Measurements from ENCODE around the gene ZNF680.
"Not testable (repeated sequence)": the region's sequence is repeated elsewhere in the genome, so short reads cannot be mapped to it uniquely, and the experiment has no call there.

The ZNF680 gene

DNA sequence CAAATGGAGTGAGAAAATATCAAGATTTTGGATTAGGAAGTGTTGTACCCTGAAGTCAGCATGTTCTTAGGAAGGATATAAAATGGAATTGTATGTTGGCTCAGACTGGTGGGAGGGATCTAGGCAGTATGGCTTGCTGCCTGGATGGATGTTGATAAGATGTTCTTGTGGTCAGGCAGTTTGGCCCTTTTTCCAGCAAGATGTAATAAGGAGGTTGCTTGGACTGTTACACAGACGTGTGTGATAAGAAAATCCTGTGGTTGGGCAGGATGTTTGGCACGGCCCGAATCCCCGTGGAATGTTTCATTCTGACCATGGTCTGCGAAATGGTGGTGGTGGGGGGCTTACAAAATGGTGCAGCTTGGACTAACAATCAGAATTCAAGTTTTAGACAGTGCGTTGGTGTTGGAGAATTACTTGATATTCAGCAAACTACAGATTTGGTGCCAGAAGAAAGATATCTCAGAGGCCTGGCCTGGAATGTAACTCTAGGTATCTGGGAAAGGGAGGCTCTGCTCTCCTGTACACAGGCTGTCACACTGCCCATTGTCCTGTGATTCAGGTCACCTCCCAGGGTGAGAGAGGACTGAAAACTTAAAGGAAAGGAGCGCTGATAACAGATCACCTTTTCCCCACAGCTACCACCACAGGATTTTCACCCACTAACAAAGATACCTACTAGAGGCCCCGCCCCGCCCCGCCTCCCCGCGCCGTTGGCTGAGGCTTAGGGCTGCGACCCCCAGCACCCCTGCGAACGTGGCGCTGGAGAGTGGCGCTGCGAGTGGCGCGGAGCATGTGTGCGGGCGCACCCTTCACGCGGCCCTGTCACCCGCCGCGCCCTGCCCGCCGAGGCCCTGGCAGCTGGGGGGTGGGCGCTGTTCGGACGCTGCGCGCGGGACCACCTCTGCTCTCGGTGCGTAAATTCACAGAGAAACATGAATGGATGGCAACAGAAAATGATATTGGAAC, 19.3 kb upstream of the ZNF680 start:
- Histone ChIP-seq H3K36me3 (ENCODE audit: control insufficient read depth, insufficient read depth, low read length, severe bottlenecking) (no peaks in the 10 kb centered on the region), H3K4me1 (ENCODE audit: control insufficient read depth, insufficient read depth, low read length) (no peaks in the 10 kb centered on the region), H3K9ac (ENCODE audit: low read length) (no peak overlapping the region), H3K9me3 (ENCODE audit: control insufficient read depth, low read length) (no peaks in the 10 kb centered on the region), H3K27me3 (replicated peaks; ENCODE audit: control insufficient read depth, insufficient read depth, low read length) (no peaks in the 10 kb centered on the region), H3K4me3 (ENCODE audit: low read length) (no peak overlapping the region)
- DNase-seq (ENCODE audit: low read depth), result peak; percentile 21

DNA sequence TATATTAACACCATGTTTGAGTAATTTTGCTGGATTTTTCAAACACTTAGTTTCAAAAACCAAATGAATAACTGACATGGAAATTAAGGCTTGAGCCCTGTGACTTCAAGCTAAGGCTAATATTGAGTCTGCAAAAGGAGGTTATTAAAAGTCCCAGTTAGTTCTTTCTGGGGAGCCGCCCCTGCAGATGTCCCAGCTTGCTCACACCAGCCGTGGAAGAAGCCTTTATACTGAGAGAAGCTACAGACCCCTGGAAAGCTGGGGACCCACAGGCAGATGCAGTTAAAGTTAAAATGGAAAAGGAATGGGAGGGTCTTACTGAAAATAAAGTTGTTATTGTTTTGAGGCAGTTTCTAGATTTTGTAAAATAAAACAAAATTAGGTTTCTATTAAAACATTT, 18.5 kb upstream of the ZNF680 start:
- DNase-seq (ENCODE audit: low read depth), result no peak
- Histone ChIP-seq H3K27me3 (replicated peaks; ENCODE audit: control insufficient read depth, insufficient read depth, low read length) (no peaks in the 10 kb centered on the region), H3K36me3 (ENCODE audit: control insufficient read depth, insufficient read depth, low read length, severe bottlenecking) (no peaks in the 10 kb centered on the region), H3K9me3 (ENCODE audit: control insufficient read depth, low read length) (no peaks in the 10 kb centered on the region), H3K4me1 (ENCODE audit: control insufficient read depth, insufficient read depth, low read length) (no peaks in the 10 kb centered on the region), H3K9ac (ENCODE audit: low read length) (no peak overlapping the region), H3K4me3 (ENCODE audit: low read length) (no peak overlapping the region)

DNA sequence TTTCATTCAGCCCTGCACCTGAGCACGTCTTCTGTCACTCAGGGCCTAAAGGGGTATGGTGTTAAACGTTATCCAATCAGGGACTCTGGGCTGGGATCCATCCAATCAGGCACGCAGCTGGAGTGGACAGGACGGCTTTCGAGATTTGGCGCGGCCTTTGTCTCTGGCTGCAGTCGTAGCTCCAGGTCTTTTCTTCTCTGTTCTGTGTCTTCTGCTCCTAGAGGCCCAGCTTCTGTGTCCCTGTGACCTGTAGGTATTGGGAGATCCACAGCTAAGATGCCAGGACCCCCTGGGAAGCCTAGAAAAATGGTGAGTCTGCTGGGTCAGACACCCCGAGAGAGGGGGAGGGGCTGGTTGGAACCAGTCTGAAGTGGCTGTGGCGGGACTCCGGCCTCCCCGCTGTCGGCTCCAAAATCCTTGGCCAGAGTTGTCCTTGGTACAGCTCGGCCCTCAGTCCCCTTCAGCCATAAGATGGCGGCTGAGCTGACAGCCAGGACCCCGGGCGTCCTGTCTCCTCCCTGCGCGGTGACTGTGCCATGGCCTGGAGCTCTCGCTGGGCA, 11.7 kb upstream of the ZNF680 start:
- Histone ChIP-seq H3K4me3 (ENCODE audit: low read length) (peak overlapping the region; percentile 48), H3K27me3 (replicated peaks; ENCODE audit: control insufficient read depth, insufficient read depth, low read length) (peaks cover 11% of the 10 kb centered on the region), H3K9me3 (ENCODE audit: control insufficient read depth, low read length) (no peaks in the 10 kb centered on the region), H3K9ac (ENCODE audit: low read length) (no peak overlapping the region), H3K4me1 (ENCODE audit: control insufficient read depth, insufficient read depth, low read length) (no peaks in the 10 kb centered on the region), H3K36me3 (ENCODE audit: control insufficient read depth, insufficient read depth, low read length, severe bottlenecking) (no peaks in the 10 kb centered on the region)
- peak; percentile 55 for DNase-seq (ENCODE audit: low read depth)

DNA sequence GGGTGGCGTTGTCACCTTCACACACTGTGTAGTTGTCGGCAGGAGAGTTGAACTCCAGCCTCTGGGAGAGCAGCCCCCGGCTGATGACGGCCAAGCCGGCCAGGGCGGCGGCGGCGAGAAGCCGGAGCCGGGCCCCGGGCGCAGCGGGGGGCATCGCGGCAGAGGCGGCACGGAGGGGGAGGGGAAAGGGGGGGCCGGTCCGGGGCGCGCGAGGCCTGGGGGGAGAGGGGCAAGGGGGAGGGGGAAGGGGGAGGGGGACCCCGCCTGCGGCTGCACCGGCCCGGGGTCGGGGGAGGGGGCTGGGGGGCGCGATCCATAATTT, 7.4 kb upstream of the ZNF680 start:
- H3K36me3 ChIP-seq (ENCODE audit: control insufficient read depth, insufficient read depth, low read length, severe bottlenecking); DNase-seq (ENCODE audit: low read depth); H3K9me3 ChIP-seq (ENCODE audit: control insufficient read depth, low read length); H3K9ac ChIP-seq (ENCODE audit: low read length); H3K4me1 ChIP-seq (ENCODE audit: control insufficient read depth, insufficient read depth, low read length); H3K4me3 ChIP-seq (ENCODE audit: low read length): not testable (repeated sequence)
- peaks cover 18% of the 10 kb centered on the region for H3K27me3 ChIP-seq (replicated peaks; ENCODE audit: control insufficient read depth, insufficient read depth, low read length)

DNA sequence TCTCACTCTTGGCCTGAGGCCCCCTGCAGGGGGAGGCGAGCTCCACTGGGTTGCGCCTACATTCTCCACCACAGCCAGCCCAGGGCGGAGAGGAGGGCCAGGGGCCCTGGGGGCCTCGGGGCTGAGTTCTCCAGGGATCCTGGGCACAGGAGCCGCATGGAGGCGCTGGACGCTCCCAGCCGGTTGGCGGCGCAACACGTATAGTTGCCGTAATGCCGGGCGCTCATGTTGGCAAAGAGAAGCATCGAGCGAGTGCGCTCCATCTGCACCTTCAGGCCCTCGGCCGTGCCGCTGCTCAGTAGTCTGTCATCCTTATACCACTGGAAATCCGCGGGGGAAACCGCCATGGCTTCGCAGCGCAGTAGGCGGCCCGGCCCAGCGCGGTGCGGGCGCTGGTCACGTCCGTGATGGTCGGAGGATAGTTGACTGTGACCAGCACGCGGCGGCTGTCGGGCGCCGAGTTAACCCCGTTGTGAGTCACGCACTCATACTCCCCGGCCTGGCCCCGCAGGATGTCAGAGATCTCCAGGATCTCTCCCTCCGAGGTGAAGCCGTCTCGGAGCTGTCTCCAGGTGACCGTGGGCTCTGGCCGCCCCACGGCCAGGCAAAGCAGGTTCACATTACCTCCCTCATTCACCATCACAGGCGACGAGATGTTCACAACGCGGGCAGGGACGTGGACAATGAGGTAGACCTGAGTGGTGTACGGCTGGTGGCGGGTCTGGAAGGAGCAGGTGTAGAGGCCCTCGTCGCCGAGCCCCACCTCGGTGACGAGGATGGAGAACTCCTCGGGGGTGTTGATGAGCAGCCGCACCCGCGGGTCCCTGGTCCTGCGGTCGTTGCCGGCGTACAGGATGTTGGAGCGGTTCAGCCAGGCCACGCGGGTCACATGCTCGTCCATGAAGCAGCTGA, 6.8 kb upstream of the ZNF680 start:
- not testable (repeated sequence) for H3K4me1 ChIP-seq (ENCODE audit: control insufficient read depth, insufficient read depth, low read length); H3K9me3 ChIP-seq (ENCODE audit: control insufficient read depth, low read length); H3K36me3 ChIP-seq (ENCODE audit: control insufficient read depth, insufficient read depth, low read length, severe bottlenecking); H3K9ac ChIP-seq (ENCODE audit: low read length)
- DNase-seq (ENCODE audit: low read depth), result peak; percentile 15
- Histone ChIP-seq H3K4me3 (ENCODE audit: low read length) (peak overlapping the region; percentile 59), H3K27me3 (replicated peaks; ENCODE audit: control insufficient read depth, insufficient read depth, low read length) (peaks cover 18% of the 10 kb centered on the region)

DNA sequence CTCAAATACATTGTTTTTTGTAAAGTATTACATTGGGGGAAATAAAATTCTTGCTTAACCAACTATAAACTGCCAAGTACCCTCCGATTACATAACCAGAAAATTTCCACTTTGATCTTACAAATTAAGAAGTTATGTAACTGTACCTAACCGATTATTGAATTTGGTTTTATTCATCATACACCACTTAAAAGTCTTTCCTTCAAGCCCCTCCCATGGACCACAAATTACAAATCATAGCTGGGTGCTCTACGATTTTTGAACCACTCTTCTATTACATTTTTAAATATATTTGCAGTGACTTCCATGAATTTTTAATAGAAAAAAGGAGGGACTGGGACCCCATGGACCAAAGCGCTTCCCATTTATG, 630 bp downstream of the ZNF680 start:
- Histone ChIP-seq H3K4me1 (ENCODE audit: control insufficient read depth, insufficient read depth, low read length) (peaks cover 24% of the 10 kb centered on the region), H3K4me3 (ENCODE audit: low read length) (peak overlapping the region; percentile 100), H3K9ac (ENCODE audit: low read length) (peak overlapping the region; percentile 91), H3K9me3 (ENCODE audit: control insufficient read depth, low read length) (no peaks in the 10 kb centered on the region), H3K36me3 (ENCODE audit: control insufficient read depth, insufficient read depth, low read length, severe bottlenecking) (no peaks in the 10 kb centered on the region), H3K27me3 (replicated peaks; ENCODE audit: control insufficient read depth, insufficient read depth, low read length) (no peaks in the 10 kb centered on the region)
- DNase-seq (ENCODE audit: low read depth), result no peak

DNA sequence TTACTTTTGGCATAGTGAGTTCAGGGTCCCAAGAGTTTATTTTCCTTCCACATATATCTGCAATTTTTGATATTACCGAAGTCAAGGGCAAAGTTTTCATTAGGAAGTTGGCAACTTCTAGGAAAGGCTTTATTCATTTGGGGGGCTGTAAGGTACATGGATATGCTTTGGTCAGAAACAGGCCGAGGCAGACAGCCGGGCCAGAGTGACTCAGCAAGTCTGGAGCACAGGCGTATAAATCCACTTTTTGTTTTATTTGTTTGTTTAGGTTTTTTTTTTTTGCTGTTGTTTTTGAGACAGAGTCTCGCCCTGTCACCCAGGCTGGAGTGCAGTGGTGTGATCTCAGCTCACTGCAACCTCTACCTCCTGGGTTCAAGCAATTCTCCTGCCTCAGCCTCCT, 3.7 kb downstream of the ZNF680 start:
- H3K4me1 ChIP-seq (ENCODE audit: control insufficient read depth, insufficient read depth, low read length), result peaks cover 24% of the 10 kb centered on the region
- no peaks in the 10 kb centered on the region for H3K27me3 ChIP-seq (replicated peaks; ENCODE audit: control insufficient read depth, insufficient read depth, low read length)
- peak overlapping the region; percentile 38 for H3K4me3 ChIP-seq (ENCODE audit: low read length)
- H3K36me3 ChIP-seq (ENCODE audit: control insufficient read depth, insufficient read depth, low read length, severe bottlenecking), result no peaks in the 10 kb centered on the region
- H3K9ac ChIP-seq (ENCODE audit: low read length), result peak overlapping the region; percentile 83
- no peaks in the 10 kb centered on the region for H3K9me3 ChIP-seq (ENCODE audit: control insufficient read depth, low read length)
- peak; percentile 25 for DNase-seq (ENCODE audit: low read depth)

DNA sequence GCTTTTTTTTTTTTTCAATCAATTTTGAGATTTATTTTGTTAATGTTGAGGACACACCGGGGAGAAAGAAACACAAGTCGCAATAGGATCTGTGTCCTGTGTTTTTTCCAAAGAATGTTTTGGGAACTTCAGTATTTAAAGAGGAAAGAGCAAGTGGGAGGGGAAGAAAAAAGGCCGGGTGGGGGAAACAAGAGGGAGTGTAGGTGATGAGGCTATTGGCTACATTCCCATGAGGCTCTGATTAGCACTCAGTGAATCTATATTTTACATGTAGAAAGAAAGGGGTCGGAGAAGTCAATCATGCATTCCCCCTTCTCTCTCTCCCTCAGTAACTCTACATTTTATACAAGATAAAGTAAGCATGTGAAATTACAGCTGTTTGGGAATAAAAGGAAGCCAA, 4.1 kb downstream of the ZNF680 start:
- H3K27me3 ChIP-seq (replicated peaks; ENCODE audit: control insufficient read depth, insufficient read depth, low read length), result no peaks in the 10 kb centered on the region
- peaks cover 24% of the 10 kb centered on the region for H3K4me1 ChIP-seq (ENCODE audit: control insufficient read depth, insufficient read depth, low read length)
- no peaks in the 10 kb centered on the region for H3K9me3 ChIP-seq (ENCODE audit: control insufficient read depth, low read length)
- DNase-seq (ENCODE audit: low read depth), result no peak
- H3K9ac ChIP-seq (ENCODE audit: low read length), result peak overlapping the region; percentile 83
- H3K4me3 ChIP-seq (ENCODE audit: low read length), result peak overlapping the region; percentile 38
- H3K36me3 ChIP-seq (ENCODE audit: control insufficient read depth, insufficient read depth, low read length, severe bottlenecking), result no peaks in the 10 kb centered on the region

DNA sequence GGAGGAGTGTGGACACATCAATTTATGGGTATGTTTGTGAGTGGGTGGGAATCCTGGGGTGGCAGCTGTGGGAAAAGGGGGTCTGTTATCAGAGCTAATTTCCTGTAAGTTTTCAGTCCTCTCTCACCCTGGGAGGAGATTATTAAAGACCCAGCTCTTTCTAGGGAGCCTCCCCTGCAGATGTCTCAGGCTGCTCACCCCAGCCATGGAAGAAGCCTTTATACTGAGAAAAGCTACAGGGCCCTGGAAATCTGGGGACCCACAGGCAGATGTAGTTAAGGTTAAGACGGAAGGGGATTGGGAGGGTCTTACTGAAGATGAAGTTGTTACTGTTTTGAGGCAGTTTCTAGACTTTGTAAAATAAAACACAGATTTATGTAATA, 4.6 kb downstream of the ZNF680 start:
- no peak for DNase-seq (ENCODE audit: low read depth)
- H3K9me3 ChIP-seq (ENCODE audit: control insufficient read depth, low read length), result no peaks in the 10 kb centered on the region
- H3K9ac ChIP-seq (ENCODE audit: low read length), result peak overlapping the region; percentile 83
- H3K4me1 ChIP-seq (ENCODE audit: control insufficient read depth, insufficient read depth, low read length), result peaks cover 22% of the 10 kb centered on the region
- H3K27me3 ChIP-seq (replicated peaks; ENCODE audit: control insufficient read depth, insufficient read depth, low read length), result no peaks in the 10 kb centered on the region
- H3K4me3 ChIP-seq (ENCODE audit: low read length), result peak overlapping the region; percentile 33
- H3K36me3 ChIP-seq (ENCODE audit: control insufficient read depth, insufficient read depth, low read length, severe bottlenecking), result no peaks in the 10 kb centered on the region

DNA sequence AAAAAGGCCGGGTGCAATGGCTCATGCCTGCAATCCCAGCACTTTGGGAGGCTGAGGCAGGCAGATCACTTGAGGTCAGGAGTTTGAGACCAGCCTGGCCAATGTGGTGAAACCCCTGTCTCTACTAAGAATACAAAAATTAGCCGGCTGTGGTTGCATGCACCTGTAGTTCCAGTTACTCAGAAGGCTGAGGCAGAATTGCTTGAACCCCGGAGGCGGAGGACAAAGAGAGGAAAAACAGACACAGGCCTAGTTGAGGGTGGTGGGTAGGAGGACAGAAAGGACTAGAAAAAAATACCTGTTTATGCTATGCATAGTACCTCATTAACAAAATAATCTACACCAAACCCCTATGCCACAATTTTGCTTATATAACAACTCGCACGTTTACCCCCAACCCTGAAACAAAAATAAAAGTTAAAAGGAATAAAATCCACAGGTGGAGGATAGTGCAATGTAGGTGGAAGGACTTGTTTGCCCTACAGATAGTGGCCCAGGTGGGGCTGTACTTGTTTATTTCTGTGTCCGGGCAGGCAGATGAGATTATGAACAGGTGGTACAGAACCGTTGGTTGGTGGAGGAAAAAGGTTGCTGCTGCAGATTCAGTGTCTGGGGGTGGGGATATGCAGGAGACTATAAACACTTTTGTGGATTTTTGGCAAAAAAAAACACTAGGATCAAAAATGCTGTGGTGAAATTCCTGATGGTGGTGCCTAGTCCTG, 5.1 kb downstream of the ZNF680 start:
- no peak overlapping the region for H3K4me3 ChIP-seq (ENCODE audit: low read length)
- H3K36me3 ChIP-seq (ENCODE audit: control insufficient read depth, insufficient read depth, low read length, severe bottlenecking), result no peaks in the 10 kb centered on the region
- H3K4me1 ChIP-seq (ENCODE audit: control insufficient read depth, insufficient read depth, low read length), result peaks cover 22% of the 10 kb centered on the region
- H3K9ac ChIP-seq (ENCODE audit: low read length), result no peak overlapping the region
- no peak for DNase-seq (ENCODE audit: low read depth)
- H3K9me3 ChIP-seq (ENCODE audit: control insufficient read depth, low read length), result no peaks in the 10 kb centered on the region
- no peaks in the 10 kb centered on the region for H3K27me3 ChIP-seq (replicated peaks; ENCODE audit: control insufficient read depth, insufficient read depth, low read length)

DNA sequence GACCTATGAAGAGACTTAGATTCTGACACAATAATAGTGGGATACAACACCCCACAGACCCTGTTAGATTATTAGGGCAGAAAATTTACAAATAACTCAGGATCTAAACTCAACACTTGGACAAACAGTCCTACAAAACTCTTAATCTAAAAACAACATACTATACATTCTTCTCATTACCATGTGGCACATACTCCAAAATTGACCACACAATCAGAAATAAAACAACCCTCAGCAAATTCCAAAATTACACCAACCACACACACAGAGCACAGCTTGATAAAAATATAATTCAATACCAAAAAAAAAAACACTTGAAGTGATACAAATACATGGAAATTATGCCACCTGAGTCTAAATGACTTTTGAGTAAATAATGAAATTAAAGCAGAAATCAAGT, 7.8 kb downstream of the ZNF680 start:
- Histone ChIP-seq H3K9ac (ENCODE audit: low read length) (no peak overlapping the region), H3K4me3 (ENCODE audit: low read length) (no peak overlapping the region), H3K27me3 (replicated peaks; ENCODE audit: control insufficient read depth, insufficient read depth, low read length) (no peaks in the 10 kb centered on the region), H3K4me1 (ENCODE audit: control insufficient read depth, insufficient read depth, low read length) (peaks cover 20% of the 10 kb centered on the region), H3K36me3 (ENCODE audit: control insufficient read depth, insufficient read depth, low read length, severe bottlenecking) (no peaks in the 10 kb centered on the region), H3K9me3 (ENCODE audit: control insufficient read depth, low read length) (no peaks in the 10 kb centered on the region)
- DNase-seq (ENCODE audit: low read depth), result peak; percentile 48

Measured in adipocyte (in vitro differentiated cells).